Upper lobe of left lung (tissue), 4 donors: ENCODE results near the gene KLC1.

Experiments
- CTCF ChIP-seq, 6 experiments: fragments of 450-650 bp in 4 of 6; fragments of 200-600 bp in 2 of 6; sonication (generic) in 2 of 6; IDR thresholded peaks; one replicate each; pipeline ENCODE4 v1.5.1; 2016 to 2019; ENCODE audit warnings: antibody characterized with exemption in 6 of 6
- POLR2AphosphoS5 ChIP-seq, 2 donors: sonication (generic); formaldehyde crosslinking; IDR thresholded peaks; one replicate each; pipeline ENCODE4 v1.5.1; 2017; ENCODE audit warnings: antibody characterized with exemption in 2 of 2

- TF ChIP-seq CTCF (IDR thresholded peaks at IDR 0.05): no peak
- TF ChIP-seq POLR2AphosphoS5 (IDR thresholded peaks at IDR 0.05): no peak
Observed at GRCh38 chr14:103702497-103703432, 73.8 kb downstream of the KLC1 start.
